A549 (cell line): ENCODE data around the gene TAF10. TPM values are rescaled to one million over a fixed set of nuclear protein-coding genes. Genes with fewer than 3 reads are reported as not detected.

Experiments used
- ATAC-seq, 2 experiments: fragments of 200-7000 bp in 1 of 2; fragments of >200 bp in 1 of 2; cut with Nextera tagmentation in 1 of 2; cut with Tn5 transposase in 1 of 2; 3 replicates each; pipeline versions ENCODE4 v1.8.0 to v1.9.1; 2018 to 2020; ENCODE audit warnings: mild to moderate bottlenecking in 1 of 2, moderate library complexity in 1 of 2
- CTCF ChIA-PET: fragments of 300-600 bp; sonication (Branson Sonifier 250); formaldehyde crosslinking; extraction: SDS; loops from one replicate; lab custom pipeline; 2021; ENCODE audit warnings: antibody characterized with exemption, inconsistent platforms; lab: Yijun Ruan, JAX
- POLR2A ChIA-PET: fragments of 350-600 bp; formaldehyde crosslinking; extraction: SDS; loops from one replicate; lab custom pipeline; 2021; ENCODE audit warnings: antibody characterized with exemption, inconsistent platforms; lab: Yijun Ruan, JAX
- DNase-seq, 2 experiments: peaks; one replicate each; pipeline versions ENCODE4 v3.0.0 to v3.0.0-alpha.2; 2011 to 2016; ENCODE audit warnings: low read depth in 1 of 2, low spot score in 1 of 2
- FAIRE-seq: peaks from 2 replicates; lab custom pipeline; 2011; peaks lifted over from hg19 to GRCh38; lab: Jason Lieb, UNC
- H3K27ac ChIP-seq, 2 experiments: fragments of >200 bp; sonication (Bioruptor Twin); formaldehyde crosslinking; 3 replicates each; pipeline ENCODE4 v1.5.1; 2016 to 2017
- H3K4me1 ChIP-seq: fragments of >200 bp; sonication (Bioruptor Twin); formaldehyde crosslinking; 3 replicates; pipeline ENCODE4 v1.6.1; 2016
- H3K4me2 ChIP-seq: fragments of >200 bp; sonication (Bioruptor Twin); formaldehyde crosslinking; 3 replicates; pipeline ENCODE4 v1.6.1; 2016
- H3K4me3 ChIP-seq: fragments of >200 bp; sonication (Bioruptor Twin); formaldehyde crosslinking; 3 replicates; pipeline ENCODE4 v1.5.1; 2016
- H3K9me3 ChIP-seq: fragments of >200 bp; sonication (Bioruptor Twin); formaldehyde crosslinking; 3 replicates; pipeline ENCODE4 v1.6.1; 2016
- CHD2 ChIP-seq: fragments of 150-350 bp; IDR thresholded peaks from 2 replicates; pipeline ENCODE4 v1.6.1; 2014; ENCODE audit warnings: low read length; ENCODE audit not compliant: partially characterized antibody
- CHD4 ChIP-seq: fragments of 200-600 bp; sonication (generic); IDR thresholded peaks from 2 replicates; pipeline ENCODE4 v1.6.1; 2016; ENCODE audit warnings: antibody characterized with exemption, mild to moderate bottlenecking, borderline replicate concordance
- EHMT2 ChIP-seq: fragments of 200-600 bp; sonication (generic); IDR thresholded peaks from 2 replicates; pipeline ENCODE4 v1.6.1; 2016; ENCODE audit warnings: antibody characterized with exemption, low read depth, mild to moderate bottlenecking, moderate library complexity
- FOSL2 ChIP-seq, 2 experiments: fragments of 450-650 bp in 1 of 2; fragments of >200 bp in 1 of 2; sonication (Bioruptor Twin) in 1 of 2; formaldehyde crosslinking; IDR thresholded peaks; 2 replicates each; pipeline versions ENCODE4 v1.5.0 to v1.6.1; 2016 to 2020; ENCODE audit warnings: mild to moderate bottlenecking in 1 of 2, moderate library complexity in 1 of 2
- GATA3 ChIP-seq: IDR thresholded peaks from 2 replicates; pipeline ENCODE4 v1.6.1; 2012; ENCODE audit warnings: borderline replicate concordance
- HDAC2 ChIP-seq: fragments of 200-600 bp; sonication (generic); IDR thresholded peaks from 2 replicates; pipeline ENCODE4 v1.6.1; 2016
- HOXB13 ChIP-seq: fragments of 250-450 bp; sonication (Bioruptor Pico); IDR thresholded peaks from 2 replicates; pipeline ENCODE4 v1.5.0; 2020; ENCODE audit warnings: low read depth, mild to moderate bottlenecking, moderate library complexity
- JUN ChIP-seq, 2 experiments: fragments of >200 bp; sonication (Bioruptor Twin); formaldehyde crosslinking; IDR thresholded peaks; 2 replicates in 1 of 2; 3 replicates in 1 of 2; pipeline ENCODE4 v1.6.1; 2016 to 2017
- KDM1A ChIP-seq: fragments of 200-600 bp; sonication (generic); IDR thresholded peaks from 2 replicates; pipeline ENCODE4 v1.6.1; 2016; ENCODE audit warnings: low read depth, mild to moderate bottlenecking
- MAZ ChIP-seq: fragments of 150-350 bp; IDR thresholded peaks from 2 replicates; pipeline ENCODE4 v1.6.1; 2014; ENCODE audit warnings: antibody characterized with exemption, low read depth, low read length, borderline replicate concordance
- MYC ChIP-seq: IDR thresholded peaks from 2 replicates; pipeline ENCODE4 v1.6.1; 2012; ENCODE audit warnings: mild to moderate bottlenecking, inconsistent platforms, low read length, improper control_type of control experiment, borderline replicate concordance
- NFE2L2 ChIP-seq: fragments of 150-350 bp; conservative IDR thresholded peaks from 2 replicates; pipeline ENCODE4 v1.6.1; 2014; ENCODE audit warnings: low read length
- NR3C1 ChIP-seq: fragments of >200 bp; sonication (Bioruptor Twin); formaldehyde crosslinking; IDR thresholded peaks from 3 replicates; pipeline ENCODE4 v1.6.1; 2017
- PHF8 ChIP-seq: fragments of 200-600 bp; sonication (generic); IDR thresholded peaks from 2 replicates; pipeline ENCODE4 v1.6.1; 2016; ENCODE audit warnings: low read depth, mild to moderate bottlenecking, antibody characterized with exemption, moderate library complexity, borderline replicate concordance
- POLR2AphosphoS2 ChIP-seq: conservative IDR thresholded peaks from 2 replicates; pipeline ENCODE4 v1.6.1; 2012; ENCODE audit warnings: low read length, improper control_type of control experiment, inconsistent platforms
- RARB ChIP-seq: fragments of 250-450 bp; sonication (Bioruptor Pico); IDR thresholded peaks from 2 replicates; pipeline ENCODE4 v1.8.0; 2021; ENCODE audit warnings: mild to moderate bottlenecking, moderate library complexity
- RCOR1 ChIP-seq: fragments of 150-350 bp; IDR thresholded peaks from 2 replicates; pipeline ENCODE4 v1.6.1; 2014; ENCODE audit warnings: antibody characterized with exemption, low read length, low read depth
- RNF2 ChIP-seq: fragments of 200-600 bp; sonication (generic); IDR thresholded peaks from 2 replicates; pipeline ENCODE4 v1.6.1; 2016; ENCODE audit warnings: low read depth, mild to moderate bottlenecking, antibody characterized with exemption, moderate library complexity, borderline replicate concordance
- SMC3 ChIP-seq: fragments of >200 bp; sonication (Bioruptor Twin); formaldehyde crosslinking; IDR thresholded peaks from 3 replicates; pipeline ENCODE4 v1.6.1; 2018; ENCODE audit warnings: inconsistent platforms
- SREBF2 ChIP-seq: fragments of 450-650 bp; IDR thresholded peaks from 2 replicates; pipeline ENCODE4 v1.6.1; 2014; ENCODE audit warnings: mild to moderate bottlenecking, moderate library complexity
- TFCP2L1 ChIP-seq: fragments of 250-450 bp; sonication (Bioruptor Pico); IDR thresholded peaks from 2 replicates; pipeline ENCODE4 v1.5.0; 2021; ENCODE audit warnings: mild to moderate bottlenecking
- TP53 ChIP-seq: fragments of 250-450 bp; sonication (Bioruptor Pico); IDR thresholded peaks from 2 replicates; pipeline ENCODE4 v1.5.0; 2021; ENCODE audit warnings: mild to moderate bottlenecking, moderate library complexity
- ZC3H11A ChIP-seq: fragments of 450-650 bp; IDR thresholded peaks from 2 replicates; pipeline ENCODE4 v1.6.1; 2014; ENCODE audit warnings: antibody characterized with exemption, mild to moderate bottlenecking
- ZNF302 ChIP-seq: fragments of 250-450 bp; sonication (Bioruptor Pico); IDR thresholded peaks from 2 replicates; pipeline ENCODE4 v1.9.0; 2021; ENCODE audit warnings: inconsistent platforms, mild to moderate bottlenecking, moderate library complexity
- WGBS: methylation state at CpG from one replicate; pipeline ENCODE4 v1.1.6; 2017; ENCODE audit errors: missing lambda C conversion rate; 5-methylcytosine and 5-hydroxymethylcytosine counted together
- polyA plus RNA-seq, 4 experiments: library from polyadenylated mRNA; depleted of rRNA in 3 of 4; stranded (reverse); fragments of >200 nt; fragmentation: RNase III in 1 of 4; extraction: RNeasy Plus Mini Kit Qiagen cat#74134 plus additional on column Dnase treatment in 1 of 4; gene quantifications; 2 replicates in 3 of 4; 3 replicates in 1 of 4; pipeline ENCODE4 v1.2.3, GENCODE V29; 2011 to 2017
- TF ChIP-seq, protein P1 (sequence below): fragments of 450-650 bp; IDR thresholded peaks from 2 replicates; pipeline ENCODE4 v1.6.1; 2014; ENCODE audit warnings: antibody characterized with exemption
- TF ChIP-seq, protein P2 (sequence below): fragments of 250-450 bp; sonication (Bioruptor Pico); IDR thresholded peaks from 2 replicates; pipeline ENCODE4 v1.5.0; 2020; ENCODE audit warnings: low read depth, mild to moderate bottlenecking, moderate library complexity
- TF ChIP-seq, protein P3 (sequence below): IDR thresholded peaks from 2 replicates; pipeline ENCODE4 v1.6.1; 2012
- TF ChIP-seq, protein P4 (sequence below): IDR thresholded peaks from 2 replicates; pipeline ENCODE4 v1.6.1; 2012; ENCODE audit warnings: low read depth, borderline replicate concordance
- TF ChIP-seq, protein P5 (sequence below): fragments of 150-350 bp; IDR thresholded peaks from 2 replicates; pipeline ENCODE4 v1.6.1; 2014; ENCODE audit warnings: low read depth, mild to moderate bottlenecking, low read length

The TAF10 gene
- polyA plus RNA-seq, 2 of the 4 experiments (the other 2 are of a cell fraction): 135 to 174 TPM

DNA sequence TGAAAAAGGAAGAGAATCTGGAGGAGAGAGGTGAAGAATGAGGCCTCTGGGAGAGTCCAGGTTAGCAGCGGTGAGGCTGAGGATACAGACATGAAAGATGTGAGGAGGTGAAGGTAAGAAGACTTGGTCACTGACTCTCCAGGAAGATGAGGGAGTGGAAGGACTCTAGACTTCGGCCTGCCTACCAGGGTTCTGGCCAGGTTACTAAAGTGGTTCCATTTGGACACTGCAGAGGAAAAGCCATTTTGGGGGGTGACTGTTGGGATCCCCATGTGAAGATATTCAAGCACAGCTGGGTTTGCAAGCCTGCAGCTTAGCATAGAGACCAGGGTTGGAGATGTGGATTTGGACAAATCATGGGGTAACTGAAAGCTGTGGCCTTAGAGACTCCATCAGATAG is 35.8 kb upstream of the TAF10 start (continued):
- TF ChIP-seq CHD4: no peak
- TF ChIP-seq RNF2: no peak
- TF ChIP-seq PHF8: no peak

DNA sequence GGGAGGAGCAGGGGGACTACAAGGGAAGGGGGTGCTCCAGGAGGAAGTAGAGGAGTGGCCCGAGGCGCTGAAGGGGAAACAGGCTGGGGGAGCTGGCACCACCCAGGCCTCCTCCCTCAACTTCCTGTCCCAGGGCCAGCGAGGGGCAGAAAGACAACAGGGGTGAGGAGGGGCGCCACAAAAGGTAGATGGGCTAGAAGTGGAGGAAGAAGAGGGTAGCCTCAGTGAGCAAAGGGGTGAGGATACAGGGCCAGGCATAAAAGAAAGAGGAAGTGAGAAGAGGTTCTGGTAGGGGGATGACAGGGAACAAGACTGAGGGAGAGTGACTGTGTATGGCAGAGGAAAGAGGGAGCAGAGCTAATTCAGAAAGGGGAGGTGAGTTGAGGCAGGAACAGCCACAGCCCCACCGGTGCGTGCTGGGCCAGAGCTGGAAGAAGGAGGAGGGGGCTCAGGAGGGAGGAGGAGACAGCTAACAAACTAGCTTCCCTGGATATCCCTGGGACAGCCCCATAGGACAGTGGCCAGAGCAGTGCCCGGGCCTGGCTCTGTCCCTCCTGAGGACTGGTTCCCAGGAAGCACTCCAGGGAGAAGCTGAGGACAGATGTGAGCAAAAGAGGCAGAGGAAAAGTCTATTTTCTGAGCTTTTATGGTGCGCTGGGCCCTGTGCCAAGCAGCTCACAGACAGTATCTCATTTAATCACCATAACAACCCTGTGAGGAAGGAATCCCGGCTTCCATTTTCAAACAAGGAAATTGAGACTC is 35.1 kb upstream of the TAF10 start:
- FAIRE-seq (no peak), ATAC-seq (no peak), DNase-seq (no peak)
- WGBS: 49% methylated on average over 9 of the region's 9 CpGs
- ChIA-PET POLR2A (no interaction called here), CTCF (no interaction called here)
- Histone ChIP-seq H3K27ac (no peak overlapping the region), H3K9me3 (no peaks in the 10 kb centered on the region), H3K4me1 (no peaks in the 10 kb centered on the region), H3K4me3 (no peak overlapping the region), H3K4me2 (no peak overlapping the region)
- TF ChIP-seq, protein P1, sequence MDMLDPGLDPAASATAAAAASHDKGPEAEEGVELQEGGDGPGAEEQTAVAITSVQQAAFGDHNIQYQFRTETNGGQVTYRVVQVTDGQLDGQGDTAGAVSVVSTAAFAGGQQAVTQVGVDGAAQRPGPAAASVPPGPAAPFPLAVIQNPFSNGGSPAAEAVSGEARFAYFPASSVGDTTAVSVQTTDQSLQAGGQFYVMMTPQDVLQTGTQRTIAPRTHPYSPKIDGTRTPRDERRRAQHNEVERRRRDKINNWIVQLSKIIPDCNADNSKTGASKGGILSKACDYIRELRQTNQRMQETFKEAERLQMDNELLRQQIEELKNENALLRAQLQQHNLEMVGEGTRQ: no peak
- TF ChIP-seq, protein P2, sequence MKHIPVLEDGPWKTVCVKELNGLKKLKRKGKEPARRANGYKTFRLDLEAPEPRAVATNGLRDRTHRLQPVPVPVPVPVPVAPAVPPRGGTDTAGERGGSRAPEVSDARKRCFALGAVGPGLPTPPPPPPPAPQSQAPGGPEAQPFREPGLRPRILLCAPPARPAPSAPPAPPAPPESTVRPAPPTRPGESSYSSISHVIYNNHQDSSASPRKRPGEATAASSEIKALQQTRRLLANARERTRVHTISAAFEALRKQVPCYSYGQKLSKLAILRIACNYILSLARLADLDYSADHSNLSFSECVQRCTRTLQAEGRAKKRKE: no peak
- TF ChIP-seq SMC3 (no peak), GATA3 (no peak), RARB (CRISPR knock-in tag) (no peak), ZNF302 (no peak), HOXB13 (CRISPR knock-in tag) (no peak), MYC (no peak), NFE2L2 (no peak), POLR2AphosphoS2 (no peak), ZC3H11A (no peak), MAZ (no peak), TFCP2L1 (CRISPR knock-in tag) (no peak), NR3C1 (no peak), RNF2 (no peak), RCOR1 (no peak)

DNA sequence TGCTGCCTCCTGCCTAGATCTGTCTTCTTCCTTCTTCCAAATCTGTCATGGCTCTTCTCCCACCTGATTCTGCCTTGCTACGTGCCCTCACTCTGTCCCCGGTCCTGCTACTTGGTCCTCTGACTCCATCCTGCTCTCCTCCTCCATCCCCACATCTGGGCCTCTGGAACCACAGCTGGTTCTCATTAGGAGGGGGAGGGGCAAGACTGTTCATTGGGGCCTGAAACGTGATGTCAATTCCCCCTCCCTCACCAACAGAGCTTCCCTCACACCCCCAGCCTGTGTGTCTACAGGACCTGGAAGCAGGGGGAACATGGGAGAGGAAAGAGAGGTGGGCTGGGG is 34.5 kb upstream of the TAF10 start:
- POLR2A ChIA-PET: no interaction called here
- ATAC-seq: no peak
- CTCF ChIA-PET: no interaction called here

DNA sequence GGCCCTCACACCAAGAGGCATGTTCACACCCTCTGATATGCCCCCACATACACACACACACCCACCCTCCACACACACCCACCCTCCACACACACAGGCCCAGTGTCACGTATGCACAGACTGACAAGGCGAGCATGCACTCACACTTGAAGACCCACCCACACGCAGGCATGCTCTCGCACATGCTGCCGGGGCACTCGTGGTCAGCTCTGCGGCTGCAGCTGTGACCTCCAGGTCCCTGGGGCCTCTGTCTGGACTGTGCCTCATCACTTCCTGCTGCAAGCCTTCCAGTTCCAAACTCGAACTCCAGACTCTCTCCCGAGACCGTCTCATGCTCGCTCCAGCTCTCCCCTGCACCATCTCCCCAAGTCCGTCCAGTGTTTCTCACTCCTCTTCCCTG is 34.1 kb upstream of the TAF10 start:
- CTCF ChIA-PET: no interaction called here
- FAIRE-seq: no peak
- 66% methylated on average over 10 of the region's 12 CpGs for WGBS
- TF ChIP-seq MYC: no peak
- TF ChIP-seq, protein P3, sequence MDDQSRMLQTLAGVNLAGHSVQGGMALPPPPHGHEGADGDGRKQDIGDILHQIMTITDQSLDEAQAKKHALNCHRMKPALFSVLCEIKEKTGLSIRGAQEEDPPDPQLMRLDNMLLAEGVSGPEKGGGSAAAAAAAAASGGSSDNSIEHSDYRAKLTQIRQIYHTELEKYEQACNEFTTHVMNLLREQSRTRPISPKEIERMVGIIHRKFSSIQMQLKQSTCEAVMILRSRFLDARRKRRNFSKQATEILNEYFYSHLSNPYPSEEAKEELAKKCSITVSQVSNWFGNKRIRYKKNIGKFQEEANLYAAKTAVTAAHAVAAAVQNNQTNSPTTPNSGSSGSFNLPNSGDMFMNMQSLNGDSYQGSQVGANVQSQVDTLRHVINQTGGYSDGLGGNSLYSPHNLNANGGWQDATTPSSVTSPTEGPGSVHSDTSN: no peak
- TF ChIP-seq MAZ: no peak
- TF ChIP-seq, protein P4, sequence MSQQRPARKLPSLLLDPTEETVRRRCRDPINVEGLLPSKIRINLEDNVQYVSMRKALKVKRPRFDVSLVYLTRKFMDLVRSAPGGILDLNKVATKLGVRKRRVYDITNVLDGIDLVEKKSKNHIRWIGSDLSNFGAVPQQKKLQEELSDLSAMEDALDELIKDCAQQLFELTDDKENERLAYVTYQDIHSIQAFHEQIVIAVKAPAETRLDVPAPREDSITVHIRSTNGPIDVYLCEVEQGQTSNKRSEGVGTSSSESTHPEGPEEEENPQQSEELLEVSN: no peak
- no peak for TF ChIP-seq RNF2
- no peak for TF ChIP-seq JUN (IDR thresholded peaks at IDR 0.05)
- no peak for TF ChIP-seq CHD2
- no peak for TF ChIP-seq SMC3
- TF ChIP-seq, protein P5, sequence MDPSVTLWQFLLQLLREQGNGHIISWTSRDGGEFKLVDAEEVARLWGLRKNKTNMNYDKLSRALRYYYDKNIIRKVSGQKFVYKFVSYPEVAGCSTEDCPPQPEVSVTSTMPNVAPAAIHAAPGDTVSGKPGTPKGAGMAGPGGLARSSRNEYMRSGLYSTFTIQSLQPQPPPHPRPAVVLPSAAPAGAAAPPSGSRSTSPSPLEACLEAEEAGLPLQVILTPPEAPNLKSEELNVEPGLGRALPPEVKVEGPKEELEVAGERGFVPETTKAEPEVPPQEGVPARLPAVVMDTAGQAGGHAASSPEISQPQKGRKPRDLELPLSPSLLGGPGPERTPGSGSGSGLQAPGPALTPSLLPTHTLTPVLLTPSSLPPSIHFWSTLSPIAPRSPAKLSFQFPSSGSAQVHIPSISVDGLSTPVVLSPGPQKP: no peak
- no peak for TF ChIP-seq EHMT2
- TF ChIP-seq KDM1A: no peak
- no peak for TF ChIP-seq NFE2L2
- no peak for TF ChIP-seq FOSL2 (IDR thresholded peaks at IDR 0.05)
- no peak for TF ChIP-seq FOSL2 (CRISPR knock-in tag; IDR thresholded peaks at IDR 0.05)
- no peak for TF ChIP-seq TP53 (CRISPR knock-in tag)

More for the DNA sequence above, 34.5 kb upstream of the TAF10 start:
- H3K27ac ChIP-seq: no peak overlapping the region
- no peak for FAIRE-seq
- no peaks in the 10 kb centered on the region for H3K9me3 ChIP-seq
- no peaks in the 10 kb centered on the region for H3K4me1 ChIP-seq
- no peak for DNase-seq
- TF ChIP-seq POLR2AphosphoS2: no peak
- no peak for TF ChIP-seq MAZ
- no peak for TF ChIP-seq SREBF2
- no peak for TF ChIP-seq HDAC2
- no peak for TF ChIP-seq NR3C1
- H3K4me3 ChIP-seq: no peak overlapping the region
- H3K4me2 ChIP-seq: no peak overlapping the region
- 82% methylated on average over 2 of the region's 3 CpGs for WGBS

More for the DNA sequence above, 34.1 kb upstream of the TAF10 start:
- DNase-seq: no peak
- Histone ChIP-seq H3K27ac (no peak overlapping the region), H3K9me3 (no peaks in the 10 kb centered on the region), H3K4me3 (no peak overlapping the region), H3K4me2 (no peak overlapping the region), H3K4me1 (no peaks in the 10 kb centered on the region)
- POLR2A ChIA-PET: no interaction called here
- no peak for ATAC-seq
